Astrocyte of the spinal cord (primary cell): Measurements from ENCODE around the gene XCL1.

Experiments used
- DNase-seq: peaks from one replicate; pipeline ENCODE4 v3.0.0; 2011; ENCODE audit warnings: low read depth, low spot score
- H3K4me3 ChIP-seq: 2 replicates; pipeline ENCODE4 v1.5.1; 2011; ENCODE audit warnings: low read depth, mild to moderate bottlenecking, low read length, moderate library complexity
- in situ Hi-C: cut with HindIII; loops from 2 replicates; pipeline ENCODE4 v1.10.0; 2017; ENCODE audit warnings: low sequenced_read_pairs
- TF ChIP-seq, protein P1 (sequence below): IDR thresholded peaks from 2 replicates; pipeline ENCODE4 v1.5.1; 2012; ENCODE audit warnings: low read depth, mild to moderate bottlenecking, low read length, inconsistent platforms

XCL1 gene

DNA sequence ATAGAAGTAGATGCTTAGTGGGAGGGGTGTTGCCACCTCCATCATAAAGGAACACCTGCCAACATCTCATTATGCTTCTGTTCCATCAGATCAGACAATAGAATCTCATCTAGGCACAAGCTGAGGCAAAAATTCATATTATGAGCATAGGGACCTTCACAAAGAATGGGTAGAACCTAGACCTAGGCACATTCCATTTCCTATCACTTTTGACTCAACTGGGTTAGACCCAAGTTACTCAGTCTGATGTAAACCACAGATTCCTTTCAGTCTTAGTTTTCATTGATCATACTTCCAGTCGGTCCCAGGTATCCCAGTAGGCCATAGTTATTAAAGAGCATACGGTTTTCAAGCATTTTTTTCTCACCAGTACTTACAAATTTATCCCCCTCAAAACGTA is 21.7 kb downstream of the XCL1 start:
- DNase-seq: no peak
- TF ChIP-seq, protein P1, sequence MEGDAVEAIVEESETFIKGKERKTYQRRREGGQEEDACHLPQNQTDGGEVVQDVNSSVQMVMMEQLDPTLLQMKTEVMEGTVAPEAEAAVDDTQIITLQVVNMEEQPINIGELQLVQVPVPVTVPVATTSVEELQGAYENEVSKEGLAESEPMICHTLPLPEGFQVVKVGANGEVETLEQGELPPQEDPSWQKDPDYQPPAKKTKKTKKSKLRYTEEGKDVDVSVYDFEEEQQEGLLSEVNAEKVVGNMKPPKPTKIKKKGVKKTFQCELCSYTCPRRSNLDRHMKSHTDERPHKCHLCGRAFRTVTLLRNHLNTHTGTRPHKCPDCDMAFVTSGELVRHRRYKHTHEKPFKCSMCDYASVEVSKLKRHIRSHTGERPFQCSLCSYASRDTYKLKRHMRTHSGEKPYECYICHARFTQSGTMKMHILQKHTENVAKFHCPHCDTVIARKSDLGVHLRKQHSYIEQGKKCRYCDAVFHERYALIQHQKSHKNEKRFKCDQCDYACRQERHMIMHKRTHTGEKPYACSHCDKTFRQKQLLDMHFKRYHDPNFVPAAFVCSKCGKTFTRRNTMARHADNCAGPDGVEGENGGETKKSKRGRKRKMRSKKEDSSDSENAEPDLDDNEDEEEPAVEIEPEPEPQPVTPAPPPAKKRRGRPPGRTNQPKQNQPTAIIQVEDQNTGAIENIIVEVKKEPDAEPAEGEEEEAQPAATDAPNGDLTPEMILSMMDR: no peak
- in situ Hi-C loops: no loop called here
- no peak overlapping the region for H3K4me3 ChIP-seq

DNA sequence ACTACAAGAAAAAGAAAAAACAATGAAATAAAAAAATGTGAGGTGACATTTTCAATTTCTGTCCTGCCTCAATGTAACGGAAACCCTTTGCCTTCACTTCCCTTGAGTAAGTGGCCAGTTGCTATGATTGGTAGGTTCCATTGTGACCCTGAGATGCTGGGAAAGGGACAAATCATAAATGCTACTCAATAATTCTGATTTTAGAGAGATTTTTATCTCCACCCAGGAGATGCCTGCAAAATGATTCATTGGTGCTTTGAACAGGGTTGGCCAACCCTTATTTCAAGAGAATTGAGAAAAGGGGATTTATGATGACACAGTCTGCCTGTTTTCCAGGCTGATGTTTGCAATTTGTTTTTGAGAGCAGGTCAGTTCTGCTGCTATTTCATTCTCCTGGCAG is 22.5 kb downstream of the XCL1 start:
- TF ChIP-seq, protein P1: no peak
- in situ Hi-C loops: no loop called here
- DNase-seq: no peak
- no peak overlapping the region for H3K4me3 ChIP-seq

DNA sequence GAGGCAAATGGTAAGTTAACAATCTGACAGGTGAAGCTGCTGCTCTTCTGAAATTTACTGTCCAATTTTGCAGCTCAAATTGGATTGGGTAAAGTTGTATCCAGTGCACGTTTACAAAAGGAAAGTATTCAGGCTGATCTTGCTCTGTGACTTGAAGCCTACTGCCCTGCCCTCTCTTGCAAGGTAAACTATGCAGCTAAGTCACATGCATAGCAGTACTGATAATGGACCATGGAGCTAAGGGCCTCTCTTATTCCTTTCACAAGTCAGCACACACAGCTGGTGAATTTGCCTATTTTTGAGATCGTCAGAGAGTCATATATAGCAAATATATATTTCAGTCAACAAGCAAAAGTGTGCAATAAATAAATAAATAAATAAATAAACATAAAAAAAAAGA is 23.2 kb downstream of the XCL1 start:
- in situ Hi-C loops: no loop called here
- TF ChIP-seq, protein P1: no peak
- no peak overlapping the region for H3K4me3 ChIP-seq
- DNase-seq: no peak

DNA sequence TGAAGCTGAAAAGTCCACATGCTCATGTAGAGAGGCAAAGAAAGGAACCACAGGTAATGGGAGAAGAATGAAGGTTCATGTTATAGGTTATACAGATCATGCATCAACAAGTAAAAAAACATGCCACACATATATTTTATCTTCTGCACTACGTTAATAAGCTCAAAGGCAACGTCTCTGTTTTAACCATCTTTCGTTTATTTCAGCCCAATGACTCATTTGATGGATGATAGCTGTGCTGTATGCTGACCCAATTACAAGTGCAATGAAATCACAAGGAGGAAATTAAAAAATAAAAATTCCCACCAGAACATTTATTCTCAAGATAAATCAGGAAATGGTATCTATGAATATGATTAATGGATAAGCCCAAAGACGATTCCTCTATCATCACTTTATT is 24.6 kb downstream of the XCL1 start:
- no peak for DNase-seq
- in situ Hi-C loops: no loop called here
- TF ChIP-seq, protein P1: no peak
- H3K4me3 ChIP-seq: no peak overlapping the region

DNA sequence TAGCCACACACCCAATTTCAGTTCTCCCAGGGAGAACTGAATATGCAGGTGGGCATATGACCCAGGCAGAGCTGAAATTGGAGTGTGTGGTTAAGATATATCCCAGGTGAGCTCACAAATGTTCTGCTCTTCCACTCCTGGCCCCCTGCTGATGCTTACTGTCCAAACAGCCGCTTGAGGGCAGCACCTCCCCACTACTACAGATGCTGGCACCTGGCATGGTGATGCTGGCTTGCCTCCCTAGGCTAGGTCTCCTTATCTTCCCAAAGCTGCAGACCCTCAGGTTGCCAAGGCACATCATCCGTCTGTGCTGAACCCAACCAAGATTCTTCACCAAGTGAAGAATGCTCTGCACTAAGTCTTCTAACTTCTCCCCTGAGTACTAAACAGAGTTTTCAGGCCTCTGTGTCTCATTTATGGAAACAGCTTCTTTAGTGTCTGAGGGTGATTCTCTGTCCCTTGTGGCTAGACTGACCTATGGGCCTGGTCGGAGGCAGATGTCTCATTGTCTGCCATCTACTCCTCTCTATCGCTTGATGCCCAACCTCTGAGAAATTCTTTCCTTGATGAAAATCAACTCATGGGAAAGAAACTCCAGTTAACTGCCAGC is 27.2 kb downstream of the XCL1 start:
- peak; percentile 62 for DNase-seq
- in situ Hi-C loops: no loop called here
- TF ChIP-seq, protein P1: peak; percentile 83
- H3K4me3 ChIP-seq: no peak overlapping the region

DNA sequence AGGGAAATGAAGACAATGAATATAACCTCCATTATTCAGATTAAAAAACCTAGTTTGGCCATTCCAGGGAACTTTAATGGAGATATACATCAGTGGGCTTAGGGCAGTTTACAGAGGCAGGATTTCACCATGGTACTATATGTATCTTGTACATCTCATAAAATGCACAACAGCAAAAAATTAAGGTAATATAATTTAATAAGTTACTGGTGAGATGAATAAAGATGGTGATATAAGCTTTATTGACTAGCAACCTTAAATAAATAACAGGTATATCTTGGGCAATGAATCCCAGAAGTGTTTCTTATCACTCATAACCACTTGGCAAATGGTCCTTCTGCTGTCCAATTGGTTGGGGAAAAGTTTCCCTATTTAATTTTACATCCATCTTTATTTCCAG is 29.0 kb downstream of the XCL1 start:
- H3K4me3 ChIP-seq: no peak overlapping the region
- no peak for DNase-seq
- TF ChIP-seq, protein P1: no peak
- in situ Hi-C loops: no loop called here

DNA sequence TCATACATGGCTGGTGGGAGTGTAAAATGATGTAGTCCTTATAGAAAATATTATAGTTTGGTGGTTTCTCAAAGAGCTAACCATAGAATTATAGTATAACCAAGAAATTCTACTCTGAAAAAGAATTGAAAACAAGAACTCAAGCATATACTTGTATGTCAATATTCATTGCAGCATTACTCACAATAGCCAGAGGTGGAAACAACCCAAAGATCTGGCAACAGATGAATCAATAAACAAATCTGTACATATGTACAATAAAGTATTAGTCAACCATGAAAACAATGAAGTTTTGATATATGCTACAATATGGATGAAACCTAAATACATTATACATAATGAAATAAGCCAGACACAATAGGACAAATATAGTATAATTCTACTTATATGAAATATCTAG is 29.7 kb downstream of the XCL1 start:
- no peak for DNase-seq
- TF ChIP-seq, protein P1: no peak
- H3K4me3 ChIP-seq: no peak overlapping the region
- in situ Hi-C loops: no loop called here
